Measurements from ENCODE around the gene CMSS1.

The CMSS1 gene

DNA sequence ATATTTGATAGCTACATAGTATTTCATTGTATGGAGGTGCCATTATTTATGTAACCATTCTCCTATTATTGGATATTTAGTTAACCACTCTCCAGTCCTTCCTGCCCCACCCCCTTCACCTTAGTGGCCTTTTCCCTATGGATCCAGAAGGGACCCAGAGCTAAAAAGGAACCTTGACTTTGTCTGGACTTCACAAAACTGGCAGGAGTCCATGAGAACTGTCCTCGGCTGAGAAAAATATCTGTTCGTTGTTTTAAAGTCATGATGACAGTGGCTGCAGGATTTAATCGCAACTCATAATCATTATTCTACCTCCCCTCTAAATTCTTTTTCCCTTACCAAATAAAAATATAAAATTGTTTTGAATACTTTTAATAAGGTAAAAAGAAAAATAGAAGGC, 129.7 kb downstream of the CMSS1 start:
- H3K9me3 ChIP-seq (ENCODE audit: control insufficient read depth, insufficient read depth, low read length), result no peaks in the 10 kb centered on the region
- H3K36me3 ChIP-seq (ENCODE audit: control insufficient read depth, insufficient read depth, low read length), result no peaks in the 10 kb centered on the region
- H3K4me3 ChIP-seq (ENCODE audit: low read length), result no peak overlapping the region
- no peak for DNase-seq (ENCODE audit: low read depth, low spot score)
- H3K27ac ChIP-seq (ENCODE audit: low read length), result no peak overlapping the region
- WGBS (ENCODE audit: insufficient coverage, insufficient read length), result no CpG with 5 or more reads among the region's 3 CpGs
- no peaks in the 10 kb centered on the region for H3K27me3 ChIP-seq (ENCODE audit: control insufficient read depth, insufficient read depth, low read length)
- no peaks in the 10 kb centered on the region; the same call in 1 of the 2 replicates for H3K4me1 ChIP-seq (ENCODE audit: control insufficient read depth, insufficient read depth, low read length)

DNA sequence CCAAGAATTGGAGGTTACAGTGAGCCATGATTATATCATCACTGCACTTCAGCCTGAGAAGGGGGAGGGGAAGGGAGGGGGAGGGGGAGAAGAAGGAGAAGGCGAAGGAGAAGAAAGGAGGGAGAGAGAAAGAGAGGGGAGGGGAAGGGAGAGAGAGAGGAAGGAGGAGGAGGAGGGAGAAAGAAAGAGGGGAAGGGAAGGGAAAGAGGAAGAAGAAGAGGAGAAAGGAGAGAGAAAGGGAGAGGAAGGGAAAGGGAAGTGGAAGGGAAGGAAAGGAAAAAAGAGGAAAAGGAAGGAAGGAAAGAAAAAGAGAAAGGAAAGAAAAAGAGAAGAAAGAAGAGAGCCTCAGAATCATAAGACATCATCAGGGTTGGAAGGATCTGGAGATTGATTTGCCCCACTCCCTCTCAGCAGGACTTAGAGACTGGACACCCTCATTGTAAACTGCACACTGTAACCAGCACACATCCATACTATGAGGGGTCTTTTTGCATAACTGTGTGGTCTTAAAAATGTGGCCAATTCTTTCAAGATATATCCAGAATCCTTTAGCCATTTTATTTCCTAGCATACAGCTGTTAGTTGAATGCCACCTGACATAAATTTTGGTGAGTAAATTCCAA, 130.9 kb downstream of the CMSS1 start:
- Histone ChIP-seq H3K4me1 (ENCODE audit: control insufficient read depth, insufficient read depth, low read length) (no peaks in the 10 kb centered on the region; the same call in 1 of the 2 replicates), H3K27me3 (ENCODE audit: control insufficient read depth, insufficient read depth, low read length) (no peaks in the 10 kb centered on the region), H3K9me3 (ENCODE audit: control insufficient read depth, insufficient read depth, low read length) (no peaks in the 10 kb centered on the region), H3K36me3 (ENCODE audit: control insufficient read depth, insufficient read depth, low read length) (no peaks in the 10 kb centered on the region), H3K4me3 (ENCODE audit: low read length) (no peak overlapping the region), H3K27ac (ENCODE audit: low read length) (no peak overlapping the region)
- no peak for DNase-seq (ENCODE audit: low read depth, low spot score)
- WGBS (ENCODE audit: insufficient coverage, insufficient read length), result no CpG with 5 or more reads among the region's 1 CpG

DNA sequence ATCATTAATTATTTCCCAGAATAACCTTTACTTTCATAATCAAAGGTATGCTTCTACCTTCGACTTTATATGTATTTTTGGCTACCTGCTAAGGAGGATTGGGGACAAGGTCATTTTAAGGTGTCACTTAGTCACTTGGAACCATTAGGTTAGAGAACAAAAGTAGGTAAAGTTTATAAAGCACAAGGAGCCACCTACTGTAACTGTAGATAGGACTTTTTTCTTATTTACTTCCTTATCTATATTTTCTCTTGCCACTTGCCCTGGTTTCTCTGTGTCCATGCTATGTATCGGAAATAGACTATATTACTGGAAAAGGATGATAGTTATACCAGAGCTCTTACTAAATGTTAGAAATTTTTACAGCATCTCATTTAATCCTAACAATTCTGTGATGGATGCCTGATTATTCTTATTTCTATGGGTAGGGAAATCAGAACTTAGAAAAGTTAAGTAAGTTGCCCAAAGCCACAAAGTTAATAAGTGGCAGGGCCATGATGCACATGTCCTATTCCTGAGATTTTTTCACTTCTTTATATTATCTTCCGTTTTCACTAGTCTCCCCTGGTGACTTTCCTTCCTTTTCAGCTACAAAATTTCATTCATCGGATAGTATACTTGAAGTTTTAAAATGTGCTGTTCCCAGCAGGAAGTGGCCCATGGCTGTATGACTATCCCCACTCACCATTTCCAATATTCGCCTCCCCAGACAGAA, 132.5 kb downstream of the CMSS1 start:
- Histone ChIP-seq H3K9me3 (ENCODE audit: control insufficient read depth, insufficient read depth, low read length) (no peaks in the 10 kb centered on the region), H3K4me1 (ENCODE audit: control insufficient read depth, insufficient read depth, low read length) (no peaks in the 10 kb centered on the region; the same call in 1 of the 2 replicates), H3K27me3 (ENCODE audit: control insufficient read depth, insufficient read depth, low read length) (no peaks in the 10 kb centered on the region), H3K4me3 (ENCODE audit: low read length) (no peak overlapping the region), H3K27ac (ENCODE audit: low read length) (no peak overlapping the region), H3K36me3 (ENCODE audit: control insufficient read depth, insufficient read depth, low read length) (no peaks in the 10 kb centered on the region)
- no CpG with 5 or more reads among the region's 5 CpGs for WGBS (ENCODE audit: insufficient coverage, insufficient read length)
- no peak for DNase-seq (ENCODE audit: low read depth, low spot score)

DNA sequence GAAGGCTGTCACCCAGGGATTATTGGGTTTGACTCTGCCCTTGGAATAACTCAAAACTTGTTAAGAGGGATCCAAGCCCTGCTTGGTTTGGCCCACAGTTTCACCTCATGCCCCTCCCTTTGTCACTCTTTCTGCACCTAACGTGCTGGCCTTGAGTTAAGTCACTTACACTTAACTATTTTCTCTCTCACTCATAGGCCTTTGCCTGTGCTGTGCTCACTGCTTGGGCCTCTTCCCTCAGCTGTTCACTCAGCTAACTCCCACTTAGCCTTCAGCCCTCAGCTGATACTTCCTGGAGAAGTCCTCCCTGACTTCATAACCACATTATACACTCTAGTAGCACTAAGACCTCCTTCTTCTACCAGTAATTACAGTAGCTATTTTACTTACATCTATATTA, 133.3 kb downstream of the CMSS1 start:
- H3K9me3 ChIP-seq (ENCODE audit: control insufficient read depth, insufficient read depth, low read length), result no peaks in the 10 kb centered on the region
- no CpG with 5 or more reads among the region's 1 CpG for WGBS (ENCODE audit: insufficient coverage, insufficient read length)
- H3K27me3 ChIP-seq (ENCODE audit: control insufficient read depth, insufficient read depth, low read length), result no peaks in the 10 kb centered on the region
- no peak overlapping the region for H3K27ac ChIP-seq (ENCODE audit: low read length)
- H3K4me3 ChIP-seq (ENCODE audit: low read length), result no peak overlapping the region
- DNase-seq (ENCODE audit: low read depth, low spot score), result no peak
- no peaks in the 10 kb centered on the region for H3K36me3 ChIP-seq (ENCODE audit: control insufficient read depth, insufficient read depth, low read length)
- H3K4me1 ChIP-seq (ENCODE audit: control insufficient read depth, insufficient read depth, low read length), result no peaks in the 10 kb centered on the region

DNA sequence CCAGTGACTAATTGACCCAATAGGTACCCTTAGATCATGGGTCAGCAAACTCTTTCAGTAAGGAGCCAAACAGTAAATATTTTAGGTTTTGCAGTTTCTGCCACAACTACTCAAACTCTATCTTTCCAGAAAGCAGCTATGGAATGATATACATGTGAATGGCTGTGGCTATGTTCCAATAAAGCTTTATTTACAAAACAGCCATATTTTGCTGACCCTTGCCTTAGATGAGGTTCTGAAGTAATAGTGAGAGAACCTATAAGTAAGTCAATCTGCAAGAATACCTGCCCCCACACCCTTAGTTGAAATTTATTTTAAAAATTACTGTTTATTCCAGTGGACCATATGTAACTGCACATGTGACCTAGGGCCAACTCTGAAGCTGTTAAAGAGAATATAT, 134.0 kb downstream of the CMSS1 start:
- no peak overlapping the region for H3K27ac ChIP-seq (ENCODE audit: low read length)
- no peaks in the 10 kb centered on the region for H3K36me3 ChIP-seq (ENCODE audit: control insufficient read depth, insufficient read depth, low read length)
- H3K4me3 ChIP-seq (ENCODE audit: low read length), result no peak overlapping the region
- DNase-seq (ENCODE audit: low read depth, low spot score), result no peak
- H3K4me1 ChIP-seq (ENCODE audit: control insufficient read depth, insufficient read depth, low read length), result no peaks in the 10 kb centered on the region
- no peaks in the 10 kb centered on the region for H3K9me3 ChIP-seq (ENCODE audit: control insufficient read depth, insufficient read depth, low read length)
- H3K27me3 ChIP-seq (ENCODE audit: control insufficient read depth, insufficient read depth, low read length), result no peaks in the 10 kb centered on the region

DNA sequence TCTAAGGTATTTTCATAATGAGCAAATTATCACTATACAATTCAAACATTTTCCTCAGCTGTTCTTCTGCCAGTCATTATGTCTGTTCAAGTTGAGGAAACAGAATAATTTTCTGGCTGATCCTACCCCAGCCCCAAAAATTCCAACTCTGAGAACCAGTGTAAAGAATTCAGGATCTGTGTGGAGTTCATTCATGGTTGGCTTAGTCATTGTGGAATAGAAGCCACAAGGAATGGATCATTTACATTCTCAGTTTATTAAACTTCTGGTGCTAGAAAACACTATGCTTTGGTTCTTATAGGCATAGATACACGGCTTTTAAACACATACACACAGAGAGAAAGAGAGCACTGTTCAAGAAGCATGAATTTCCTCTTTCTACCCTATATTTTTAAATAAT, 134.6 kb downstream of the CMSS1 start:
- WGBS (ENCODE audit: insufficient coverage, insufficient read length), result no CpG with 5 or more reads among the region's 1 CpG
- H3K4me3 ChIP-seq (ENCODE audit: low read length), result no peak overlapping the region
- no peaks in the 10 kb centered on the region for H3K4me1 ChIP-seq (ENCODE audit: control insufficient read depth, insufficient read depth, low read length)
- no peaks in the 10 kb centered on the region for H3K27me3 ChIP-seq (ENCODE audit: control insufficient read depth, insufficient read depth, low read length)
- no peaks in the 10 kb centered on the region for H3K36me3 ChIP-seq (ENCODE audit: control insufficient read depth, insufficient read depth, low read length)
- no peak for DNase-seq (ENCODE audit: low read depth, low spot score)
- H3K9me3 ChIP-seq (ENCODE audit: control insufficient read depth, insufficient read depth, low read length), result no peaks in the 10 kb centered on the region
- no peak overlapping the region for H3K27ac ChIP-seq (ENCODE audit: low read length)

DNA sequence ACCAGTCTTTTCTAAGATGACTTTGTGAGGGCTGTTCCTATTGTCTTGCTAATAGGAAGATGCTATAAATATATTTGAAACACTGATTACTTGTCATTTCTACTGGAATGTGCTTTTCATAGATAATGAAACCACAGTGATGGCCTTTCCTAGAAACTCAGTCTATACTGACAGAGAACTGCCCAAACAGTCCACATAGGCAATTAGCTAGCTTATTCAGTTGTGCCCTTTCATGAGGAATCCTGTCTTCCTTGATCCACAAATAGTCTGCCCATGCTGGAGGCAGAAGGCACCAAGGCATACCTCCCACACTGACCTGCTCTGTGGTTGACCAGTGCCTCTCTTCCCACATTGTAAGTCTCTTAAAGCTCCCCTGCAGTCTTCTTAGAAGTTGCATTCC, 135.9 kb downstream of the CMSS1 start:
- Histone ChIP-seq H3K4me3 (ENCODE audit: low read length) (no peak overlapping the region), H3K27ac (ENCODE audit: low read length) (no peak overlapping the region), H3K9me3 (ENCODE audit: control insufficient read depth, insufficient read depth, low read length) (no peaks in the 10 kb centered on the region), H3K4me1 (ENCODE audit: control insufficient read depth, insufficient read depth, low read length) (no peaks in the 10 kb centered on the region), H3K36me3 (ENCODE audit: control insufficient read depth, insufficient read depth, low read length) (no peaks in the 10 kb centered on the region), H3K27me3 (ENCODE audit: control insufficient read depth, insufficient read depth, low read length) (no peaks in the 10 kb centered on the region)
- no peak for DNase-seq (ENCODE audit: low read depth, low spot score)

DNA sequence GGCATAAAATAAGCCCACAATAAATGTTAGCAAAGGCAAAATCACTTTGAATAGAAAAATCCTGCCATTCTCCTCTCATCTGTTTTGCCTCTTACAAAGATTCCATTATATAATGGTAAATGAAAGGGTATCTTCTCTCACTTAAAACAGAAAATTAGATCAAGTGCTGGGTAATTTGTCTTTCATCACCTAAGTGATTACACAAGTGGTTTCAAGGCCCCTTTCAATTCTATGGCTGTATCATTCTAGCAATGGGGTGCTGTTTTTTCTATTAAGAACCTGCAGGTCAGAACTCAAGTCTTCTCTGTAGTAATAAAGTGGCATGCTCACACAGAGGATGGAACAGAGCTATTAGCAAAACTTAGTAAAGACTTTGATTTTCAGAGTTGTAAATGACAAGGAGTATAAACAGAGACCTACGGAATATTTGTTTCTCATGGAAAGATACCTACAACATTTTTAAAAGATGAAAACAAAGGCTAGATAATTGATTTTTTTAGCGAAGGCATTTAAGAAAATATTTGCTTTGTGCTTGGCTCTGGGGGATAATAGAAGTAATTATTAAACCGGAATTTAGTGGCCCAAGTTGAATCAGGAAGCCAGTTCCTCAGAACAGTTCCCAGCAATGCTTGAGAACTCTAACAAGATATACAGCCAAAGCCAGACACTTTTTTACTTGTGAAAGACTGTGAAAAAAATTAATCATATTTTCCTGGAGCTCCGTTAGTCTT, 137.4 kb downstream of the CMSS1 start:
- Histone ChIP-seq H3K27me3 (ENCODE audit: control insufficient read depth, insufficient read depth, low read length) (no peaks in the 10 kb centered on the region), H3K9me3 (ENCODE audit: control insufficient read depth, insufficient read depth, low read length) (no peaks in the 10 kb centered on the region), H3K27ac (ENCODE audit: low read length) (no peak overlapping the region), H3K36me3 (ENCODE audit: control insufficient read depth, insufficient read depth, low read length) (no peaks in the 10 kb centered on the region), H3K4me1 (ENCODE audit: control insufficient read depth, insufficient read depth, low read length) (no peaks in the 10 kb centered on the region), H3K4me3 (ENCODE audit: low read length) (no peak overlapping the region)
- no CpG with 5 or more reads among the region's 4 CpGs for WGBS (ENCODE audit: insufficient coverage, insufficient read length)
- DNase-seq (ENCODE audit: low read depth, low spot score), result no peak

DNA sequence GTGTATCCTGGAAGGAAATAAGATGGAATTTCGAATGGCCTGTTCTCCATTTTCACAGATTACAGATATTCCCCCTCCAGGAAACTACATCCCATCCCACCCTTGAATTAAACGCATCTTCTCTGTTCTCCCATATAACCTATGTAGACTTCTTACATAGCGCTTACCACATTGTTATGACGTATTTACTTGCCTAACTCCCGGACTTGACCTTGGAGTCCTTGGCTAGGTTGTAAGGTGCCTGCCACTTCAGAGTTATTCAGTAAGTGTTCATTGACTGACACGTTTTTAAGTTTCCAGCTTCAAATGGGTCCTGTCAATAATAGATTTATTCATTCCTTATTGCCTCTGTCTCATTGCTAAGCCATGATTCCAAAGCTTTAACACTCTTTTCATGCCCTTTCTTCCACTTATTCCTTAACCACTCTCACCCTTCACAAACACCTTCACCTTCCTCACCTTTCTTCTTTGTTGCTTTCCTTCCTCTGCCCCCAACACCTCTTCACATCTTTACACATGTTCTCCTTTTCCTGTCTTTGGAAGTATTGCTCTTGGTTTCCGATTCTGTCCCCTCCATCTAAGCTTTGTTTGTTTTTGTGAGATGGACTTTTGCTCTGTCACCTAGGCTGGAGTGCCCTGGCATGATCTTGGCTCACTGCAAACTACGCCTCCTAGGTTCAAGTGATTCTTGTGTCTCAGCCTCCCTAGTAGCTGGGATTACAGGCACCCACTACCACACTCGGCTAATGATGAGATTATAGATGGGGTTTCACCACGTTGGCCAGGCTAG, 138.3 kb downstream of the CMSS1 start:
- Histone ChIP-seq H3K4me3 (ENCODE audit: low read length) (no peak overlapping the region), H3K4me1 (ENCODE audit: control insufficient read depth, insufficient read depth, low read length) (no peaks in the 10 kb centered on the region), H3K36me3 (ENCODE audit: control insufficient read depth, insufficient read depth, low read length) (no peaks in the 10 kb centered on the region), H3K27ac (ENCODE audit: low read length) (no peak overlapping the region), H3K9me3 (ENCODE audit: control insufficient read depth, insufficient read depth, low read length) (no peaks in the 10 kb centered on the region), H3K27me3 (ENCODE audit: control insufficient read depth, insufficient read depth, low read length) (no peaks in the 10 kb centered on the region)
- no CpG with 5 or more reads among the region's 10 CpGs for WGBS (ENCODE audit: insufficient coverage, insufficient read length)
- no peak for DNase-seq (ENCODE audit: low read depth, low spot score)

DNA sequence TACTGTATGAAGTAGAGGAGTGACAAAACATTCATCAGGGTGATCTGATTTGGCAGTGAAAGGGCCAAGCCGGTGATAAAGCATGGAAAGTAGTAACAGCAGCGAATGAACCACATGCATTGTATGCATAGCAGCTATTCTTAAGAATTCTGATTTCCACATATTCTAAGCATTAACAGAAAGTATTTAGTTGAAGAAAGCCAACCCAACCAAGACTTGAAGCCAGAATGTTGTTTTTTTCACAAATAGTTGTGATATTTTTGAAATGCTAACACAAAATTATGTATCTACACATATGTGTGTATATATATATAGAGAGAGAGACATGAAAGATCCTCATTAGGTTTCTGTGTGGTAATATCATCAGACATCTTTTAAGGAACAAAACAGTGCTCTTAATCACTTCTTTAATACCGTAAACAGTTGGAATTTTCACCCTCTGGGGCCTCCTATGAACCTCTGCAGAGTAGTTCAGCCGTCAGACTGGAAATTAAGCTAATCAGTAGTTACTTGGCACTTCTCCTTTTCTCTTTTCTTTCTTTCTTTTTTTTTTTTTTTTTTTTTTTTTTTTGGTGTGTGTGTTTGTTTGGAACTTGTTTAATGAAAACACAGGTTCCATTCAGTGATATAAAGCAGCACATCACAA, 139.6 kb downstream of the CMSS1 start:
- Histone ChIP-seq H3K27ac (ENCODE audit: low read length) (no peak overlapping the region), H3K4me1 (ENCODE audit: control insufficient read depth, insufficient read depth, low read length) (no peaks in the 10 kb centered on the region), H3K4me3 (ENCODE audit: low read length) (no peak overlapping the region), H3K36me3 (ENCODE audit: control insufficient read depth, insufficient read depth, low read length) (no peaks in the 10 kb centered on the region), H3K27me3 (ENCODE audit: control insufficient read depth, insufficient read depth, low read length) (no peaks in the 10 kb centered on the region), H3K9me3 (ENCODE audit: control insufficient read depth, insufficient read depth, low read length) (no peaks in the 10 kb centered on the region)
- no CpG with 5 or more reads among the region's 4 CpGs for WGBS (ENCODE audit: insufficient coverage, insufficient read length)
- DNase-seq (ENCODE audit: low read depth, low spot score), result no peak

All from iPS DF 6.9 (cell line).